Measurements from ENCODE around the gene ARL11. TPM values are rescaled to one million over a fixed set of nuclear protein-coding genes. Genes with fewer than 3 reads are reported as not detected.
"Not testable (repeated sequence)": the region's sequence is repeated elsewhere in the genome, so short reads cannot be mapped to it uniquely, and the experiment has no call there.

Gene ARL11
- total and polyA plus RNA-seq, 7 donors: 0.09 to 0.71 (median 0.14) TPM

DNA sequence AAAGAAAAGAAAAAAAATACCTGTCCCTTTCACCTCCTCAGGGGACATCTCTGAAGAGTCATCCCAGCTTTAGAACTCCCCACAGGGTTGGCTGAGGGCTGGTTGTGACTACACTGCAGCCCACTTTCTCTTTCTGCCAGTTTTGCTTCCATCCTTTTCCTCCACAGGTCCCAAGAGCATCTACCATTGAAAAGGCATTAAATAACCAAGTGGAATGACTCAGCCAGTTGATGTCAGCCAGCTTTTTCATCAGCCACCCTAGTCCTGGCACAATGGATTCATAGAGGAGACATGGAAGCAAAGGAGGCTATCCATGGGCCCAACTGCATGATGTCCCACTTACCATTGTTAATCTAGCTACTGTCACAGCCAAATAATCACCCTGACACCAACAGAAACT, 33.7 kb upstream of the ARL11 start:
- ATAC-seq: no peak

DNA sequence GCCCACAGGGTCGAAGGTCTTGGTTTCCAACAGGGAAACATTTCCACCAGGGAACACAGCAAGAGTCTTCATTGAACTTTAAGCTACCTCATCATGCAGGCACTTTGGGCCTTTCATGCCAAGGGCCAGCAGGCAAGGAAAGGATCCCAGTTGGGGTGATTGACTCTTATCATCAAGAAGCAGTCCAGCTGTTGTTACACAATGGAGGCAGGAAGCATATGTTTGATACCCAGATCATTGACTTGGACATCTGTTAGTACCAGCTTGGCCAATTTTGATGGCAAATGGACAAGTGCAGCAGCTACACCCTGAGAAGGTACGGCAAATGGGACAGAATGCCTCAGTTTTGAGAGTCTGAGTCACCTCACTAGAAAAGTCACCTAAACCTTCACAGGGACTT, 32.1 kb upstream of the ARL11 start:
- WGBS, 3 donors: 45 to 78% (median 65%) methylated on average over 2 of the region's 2 CpGs
- Histone ChIP-seq H3K27ac (no peak overlapping the region), H3K4me3 (no peak overlapping the region), H3K4me1 (no peaks in the 10 kb centered on the region), H3K9me3 (no peaks in the 10 kb centered on the region), H3K27me3 (ENCODE audit: insufficient read depth in 3 of 3, low read length in 2 of 3) (no peaks in the 10 kb centered on the region), H3K36me3 (ENCODE audit: insufficient read depth in 1 of 2, low read depth in 1 of 2) (no peaks in the 10 kb centered on the region)
- no peak for ATAC-seq
- TF ChIP-seq, protein P1, sequence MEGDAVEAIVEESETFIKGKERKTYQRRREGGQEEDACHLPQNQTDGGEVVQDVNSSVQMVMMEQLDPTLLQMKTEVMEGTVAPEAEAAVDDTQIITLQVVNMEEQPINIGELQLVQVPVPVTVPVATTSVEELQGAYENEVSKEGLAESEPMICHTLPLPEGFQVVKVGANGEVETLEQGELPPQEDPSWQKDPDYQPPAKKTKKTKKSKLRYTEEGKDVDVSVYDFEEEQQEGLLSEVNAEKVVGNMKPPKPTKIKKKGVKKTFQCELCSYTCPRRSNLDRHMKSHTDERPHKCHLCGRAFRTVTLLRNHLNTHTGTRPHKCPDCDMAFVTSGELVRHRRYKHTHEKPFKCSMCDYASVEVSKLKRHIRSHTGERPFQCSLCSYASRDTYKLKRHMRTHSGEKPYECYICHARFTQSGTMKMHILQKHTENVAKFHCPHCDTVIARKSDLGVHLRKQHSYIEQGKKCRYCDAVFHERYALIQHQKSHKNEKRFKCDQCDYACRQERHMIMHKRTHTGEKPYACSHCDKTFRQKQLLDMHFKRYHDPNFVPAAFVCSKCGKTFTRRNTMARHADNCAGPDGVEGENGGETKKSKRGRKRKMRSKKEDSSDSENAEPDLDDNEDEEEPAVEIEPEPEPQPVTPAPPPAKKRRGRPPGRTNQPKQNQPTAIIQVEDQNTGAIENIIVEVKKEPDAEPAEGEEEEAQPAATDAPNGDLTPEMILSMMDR (IDR thresholded peaks at IDR 0.05): no peak
- no peak for DNase-seq
- intact Hi-C loops (cut with DNase I): no loop called here

More for the DNA sequence above, 33.7 kb upstream of the ARL11 start:
- intact Hi-C loops (cut with DNase I): no loop called here
- Histone ChIP-seq H3K4me3 (no peak overlapping the region), H3K36me3 (ENCODE audit: insufficient read depth in 1 of 2, low read depth in 1 of 2) (no peaks in the 10 kb centered on the region), H3K9me3 (no peaks in the 10 kb centered on the region), H3K27me3 (ENCODE audit: insufficient read depth in 3 of 3, low read length in 2 of 3) (no peaks in the 10 kb centered on the region), H3K4me1 (no peaks in the 10 kb centered on the region), H3K27ac (no peak overlapping the region)
- DNase-seq: no peak
- TF ChIP-seq, protein P1 (IDR thresholded peaks at IDR 0.05): no peak

DNA sequence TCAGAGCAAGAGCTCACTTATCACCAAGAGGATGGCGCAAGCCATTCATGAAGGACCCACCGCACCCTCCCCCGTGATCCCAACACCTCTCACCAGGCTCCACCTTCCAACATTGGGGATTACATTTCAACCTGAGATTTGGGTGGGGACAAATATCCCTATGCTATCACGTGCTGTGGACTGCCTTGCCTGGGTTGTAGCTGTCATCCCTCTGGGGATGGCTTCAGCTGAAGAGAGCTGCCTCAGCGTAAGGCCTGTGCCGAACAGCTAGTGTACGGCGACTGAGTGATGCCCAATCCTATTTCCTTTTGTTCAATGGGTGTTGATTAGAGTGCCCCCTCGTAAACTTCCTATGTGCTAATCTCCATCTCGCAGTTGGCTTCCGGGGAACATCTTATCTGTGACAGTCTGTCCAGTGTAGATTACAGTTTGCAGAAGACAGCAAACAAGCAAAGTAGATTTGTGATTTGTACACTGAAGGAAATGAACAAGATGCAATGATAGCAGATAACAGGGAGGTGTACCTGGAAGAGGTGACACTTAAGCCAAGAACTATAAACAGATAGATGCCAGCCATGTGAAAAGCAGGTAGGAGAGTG, 31.2 kb upstream of the ARL11 start:
- no peaks in the 10 kb centered on the region for H3K4me1 ChIP-seq
- DNase-seq: no peak
- no peaks in the 10 kb centered on the region for H3K27me3 ChIP-seq (ENCODE audit: insufficient read depth in 3 of 3, low read length in 2 of 3)
- WGBS, 3 donors: 78 to 86% (median 78%) methylated on average over 11 of the region's 11 CpGs
- no peak overlapping the region for H3K4me3 ChIP-seq
- H3K9me3 ChIP-seq: no peaks in the 10 kb centered on the region
- ATAC-seq: no peak
- TF ChIP-seq, protein P1 (IDR thresholded peaks at IDR 0.05): no peak
- intact Hi-C loops (cut with DNase I): no loop called here
- no peaks in the 10 kb centered on the region for H3K36me3 ChIP-seq (ENCODE audit: insufficient read depth in 1 of 2, low read depth in 1 of 2)
- no peak overlapping the region for H3K27ac ChIP-seq

DNA sequence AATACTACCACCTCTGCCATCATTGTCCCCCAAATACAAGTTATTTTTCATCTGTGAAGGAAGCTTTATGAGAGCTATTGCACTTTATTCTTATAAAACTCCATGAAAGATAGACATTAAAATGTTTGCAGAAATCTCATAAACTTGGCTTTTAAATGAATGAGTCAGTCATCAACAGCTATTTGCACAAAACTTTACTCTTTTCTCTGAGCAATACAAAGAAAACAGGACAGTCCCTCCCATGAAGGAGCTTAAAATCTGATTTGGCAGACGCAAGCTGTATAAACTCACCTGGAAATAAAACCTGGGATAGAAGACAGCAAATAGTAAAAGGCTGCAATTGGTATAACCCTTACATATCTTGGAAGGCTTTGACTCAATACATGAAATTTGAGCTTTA, 26.3 kb upstream of the ARL11 start:
- Histone ChIP-seq H3K4me1 (no peaks in the 10 kb centered on the region), H3K36me3 (ENCODE audit: insufficient read depth in 1 of 2, low read depth in 1 of 2) (no peaks in the 10 kb centered on the region), H3K27me3 (ENCODE audit: insufficient read depth in 3 of 3, low read length in 2 of 3) (no peaks in the 10 kb centered on the region), H3K9me3 (no peaks in the 10 kb centered on the region), H3K4me3 (no peak overlapping the region), H3K27ac (no peak overlapping the region)
- no peak for DNase-seq
- no peak for ATAC-seq
- 48 to 81% (median 73%) methylated on average over 1 of the region's 1 CpG for WGBS, 3 donors
- intact Hi-C loops (cut with DNase I): loop anchor here in 1 of 2 donors (10.0 kb wide), 1 partner anchor 107 kb away; the partner anchor contains the start of gene PHF11
- TF ChIP-seq, protein P1 (IDR thresholded peaks at IDR 0.05): no peak

DNA sequence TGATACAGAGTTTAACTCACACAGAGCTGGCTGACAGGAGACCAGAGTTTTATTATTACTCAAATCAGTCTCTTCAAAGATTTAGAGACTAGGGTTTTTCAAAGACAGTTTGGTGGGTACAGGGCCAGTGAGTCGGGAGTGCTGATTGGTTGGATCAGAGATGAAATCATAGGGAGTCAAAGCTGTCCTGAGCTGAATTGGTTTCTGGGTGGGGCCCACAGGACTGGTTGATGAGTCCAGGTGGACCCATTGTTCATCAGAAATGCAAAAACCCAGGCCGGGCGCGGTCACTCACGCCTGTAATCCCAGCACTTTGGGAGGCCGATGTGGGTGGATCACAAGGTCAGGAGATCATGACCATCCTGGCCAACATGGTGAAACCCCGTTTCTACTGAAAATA, 25.7 kb upstream of the ARL11 start:
- intact Hi-C loops (cut with DNase I): loop anchor here in 1 of 2 donors (10.0 kb wide), 1 partner anchor 108 kb away; the partner anchor contains the start of gene PHF11
- H3K27ac ChIP-seq; DNase-seq; H3K36me3 ChIP-seq (ENCODE audit: insufficient read depth in 1 of 2, low read depth in 1 of 2); H3K9me3 ChIP-seq; H3K4me3 ChIP-seq; H3K4me1 ChIP-seq; H3K27me3 ChIP-seq (ENCODE audit: insufficient read depth in 3 of 3, low read length in 2 of 3); ATAC-seq: not testable (repeated sequence)
- WGBS, 3 donors: 93 to 94% (median 93%) methylated on average over 7 of the region's 7 CpGs
